DOHH2 (cell line): ENCODE measurements around the gene SPINT2.

Source experiments
- H3F3A ChIP-seq: fragments of 200-600 bp; sonication (generic), shearing (Covaris generic); 2 replicates; pipeline ENCODE4 v1.6.0; 2016; ENCODE audit warnings: antibody characterized with exemption, mild to moderate bottlenecking; ENCODE audit not compliant: control insufficient read depth, insufficient read depth
- H3K27ac ChIP-seq: fragments of 200-600 bp; sonication (generic); 2 replicates; pipeline ENCODE4 v1.5.1; 2014; ENCODE audit warnings: low read depth, mild to moderate bottlenecking, low read length, moderate library complexity
- H3K27me3 ChIP-seq: fragments of 200-600 bp; sonication (generic); 2 replicates; pipeline ENCODE4 v1.6.1; 2014; ENCODE audit warnings: mild to moderate bottlenecking, low read length, mixed read lengths; ENCODE audit not compliant: control insufficient read depth
- H3K36me3 ChIP-seq: fragments of 200-600 bp; sonication (generic); 2 replicates; pipeline ENCODE4 v1.6.1; 2014; ENCODE audit warnings: mild to moderate bottlenecking, low read length, moderate library complexity, mixed read lengths; ENCODE audit not compliant: control insufficient read depth
- H3K4me1 ChIP-seq: fragments of 200-600 bp; sonication (generic); 2 replicates; pipeline ENCODE4 v1.6.1; 2014; ENCODE audit warnings: mild to moderate bottlenecking, low read length, mixed read lengths; ENCODE audit not compliant: control insufficient read depth
- H3K4me2 ChIP-seq: fragments of 200-600 bp; sonication (generic); 2 replicates; pipeline ENCODE4 v1.6.0; 2014; ENCODE audit warnings: mild to moderate bottlenecking, low read length, moderate library complexity
- H3K4me3 ChIP-seq: fragments of 200-600 bp; sonication (generic); 2 replicates; pipeline ENCODE4 v1.5.1; 2014; ENCODE audit warnings: mild to moderate bottlenecking, low read length, mixed read lengths
- H3K79me2 ChIP-seq: fragments of 200-600 bp; sonication (generic); 2 replicates; pipeline ENCODE4 v1.6.1; 2014; ENCODE audit warnings: mild to moderate bottlenecking, low read length, mixed read lengths; ENCODE audit not compliant: control insufficient read depth
- H3K9me2 ChIP-seq: fragments of 200-600 bp; sonication (generic); replicated peaks from 2 replicates; pipeline ENCODE4 v1.6.1; 2014; ENCODE audit warnings: mild to moderate bottlenecking, low read length, mixed read lengths; ENCODE audit not compliant: control insufficient read depth
- H3K9me3 ChIP-seq: fragments of 200-600 bp; sonication (generic); 2 replicates; pipeline ENCODE4 v1.6.1; 2014; ENCODE audit warnings: antibody characterized with exemption, low read length, mixed read lengths; ENCODE audit not compliant: control insufficient read depth, insufficient read depth
- H4K20me1 ChIP-seq: fragments of 200-600 bp; sonication (generic); 2 replicates; pipeline ENCODE4 v1.6.0; 2014; ENCODE audit warnings: low read depth, mild to moderate bottlenecking, antibody characterized with exemption, low read length, moderate library complexity; ENCODE audit not compliant: control insufficient read depth, insufficient read depth
- CTCF ChIP-seq: fragments of 200-600 bp; sonication (generic); IDR thresholded peaks from one replicate; pipeline ENCODE4 v1.5.1; 2014; ENCODE audit warnings: antibody characterized with exemption, mild to moderate bottlenecking, low read depth, low read length; ENCODE audit not compliant: poor library complexity, severe bottlenecking
- EZH2phosphoT487 ChIP-seq: fragments of 200-600 bp; sonication (generic); IDR thresholded peaks from 2 replicates; pipeline ENCODE4 v1.6.1; 2017; ENCODE audit warnings: borderline replicate concordance, mild to moderate bottlenecking, antibody characterized with exemption, low read length, moderate library complexity, mixed read lengths

SPINT2 gene

DNA sequence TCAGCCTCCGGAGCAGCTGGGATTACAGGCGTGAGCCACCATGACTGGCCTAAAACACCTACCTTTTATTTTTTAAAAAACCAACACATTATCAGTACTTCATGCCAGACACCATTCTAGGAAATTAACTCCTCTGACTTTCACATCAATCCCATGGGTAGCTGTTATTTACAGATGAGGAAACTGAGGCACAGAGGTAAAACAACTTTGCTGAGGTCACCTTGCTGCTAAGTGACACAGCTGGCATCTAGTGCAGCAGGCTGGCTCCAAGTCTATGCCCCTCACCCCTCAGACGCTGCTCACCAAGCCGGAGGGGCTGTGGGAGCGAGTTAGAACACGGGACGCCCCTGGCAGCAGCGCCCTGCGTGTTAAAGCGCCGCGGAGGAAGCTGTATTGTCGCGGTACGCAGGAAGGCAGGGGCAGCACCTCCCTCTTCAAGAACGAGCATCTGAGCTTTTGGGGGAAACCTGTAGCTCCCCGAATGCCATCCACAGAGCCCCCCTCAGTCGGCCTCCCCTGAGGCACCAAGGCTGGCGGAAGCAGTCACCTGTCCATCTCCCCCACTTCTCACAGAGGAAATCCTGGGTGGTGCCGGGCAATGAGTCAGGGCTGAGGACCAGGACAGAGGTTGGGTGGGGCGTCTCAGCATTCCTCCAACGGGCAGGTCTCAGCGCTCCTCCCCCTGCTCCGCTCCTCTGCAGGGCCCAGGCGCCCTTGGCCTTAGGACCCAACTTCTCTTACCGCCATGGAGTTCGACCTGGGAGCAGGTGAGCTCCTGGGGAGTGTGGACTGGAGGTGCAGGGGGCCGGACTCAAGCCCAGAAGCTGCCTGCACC, 39.4 kb downstream of the SPINT2 start, which contains the start of gene C19orf33:
Gene C19orf33, plus strand, starts transcription at position 735 of the 835 bp plus-strand sequence. Its CDS starts 11 bp downstream, at position 746.
- no peaks in the 10 kb centered on the region for H3K9me3 ChIP-seq
- H3K79me2 ChIP-seq, result no peaks in the 10 kb centered on the region
- no peaks in the 10 kb centered on the region for H3K4me1 ChIP-seq
- no peak within 1 kb of the TSS for H3K4me3 ChIP-seq
- no peak for TF ChIP-seq CTCF
- no peak for TF ChIP-seq EZH2phosphoT487
- H3K27me3 ChIP-seq, result no peaks in the 10 kb centered on the region
- no peaks in the 10 kb centered on the region for H4K20me1 ChIP-seq
- H3K9me2 ChIP-seq, result no peaks in the 10 kb centered on the region
- H3K4me2 ChIP-seq, result no peak within 1 kb of the TSS
- peaks cover 4% of the 10 kb centered on the region; the same call in 1 of the 2 replicates for H3K36me3 ChIP-seq
- no peaks in the 10 kb centered on the region for H3F3A ChIP-seq
- no peak within 1 kb of the TSS for H3K27ac ChIP-seq

- Histone ChIP-seq H3K9me3 (no peaks in the 10 kb centered on the region), H3K4me3 (no peak overlapping the region), H3K36me3 (peaks cover 4% of the 10 kb centered on the region; the same call in 1 of the 2 replicates), H4K20me1 (no peaks in the 10 kb centered on the region), H3K27me3 (no peaks in the 10 kb centered on the region), H3K9me2 (no peaks in the 10 kb centered on the region), H3F3A (no peaks in the 10 kb centered on the region), H3K4me1 (no peaks in the 10 kb centered on the region), H3K79me2 (no peaks in the 10 kb centered on the region), H3K4me2 (no peak overlapping the region), H3K27ac (no peak overlapping the region)
- TF ChIP-seq CTCF, result no peak
- no peak for TF ChIP-seq EZH2phosphoT487
These were observed 40.0 kb downstream of the SPINT2 start for GRCh38 chr19:38304352-38304865.

GRCh38 chr19:38304866-38305429, 40.6 kb downstream of the SPINT2 start:
- no peaks in the 10 kb centered on the region for H3F3A ChIP-seq
- H3K4me3 ChIP-seq, result no peak overlapping the region
- no peak for TF ChIP-seq EZH2phosphoT487
- no peak for TF ChIP-seq CTCF
- no peaks in the 10 kb centered on the region for H3K9me3 ChIP-seq
- H3K36me3 ChIP-seq, result peaks cover 4% of the 10 kb centered on the region; the same call in 1 of the 2 replicates
- H3K4me1 ChIP-seq, result no peaks in the 10 kb centered on the region
- no peaks in the 10 kb centered on the region for H4K20me1 ChIP-seq
- H3K27me3 ChIP-seq, result no peaks in the 10 kb centered on the region
- H3K9me2 ChIP-seq, result no peaks in the 10 kb centered on the region
- no peak overlapping the region for H3K27ac ChIP-seq
- no peak overlapping the region for H3K4me2 ChIP-seq
- H3K79me2 ChIP-seq, result no peaks in the 10 kb centered on the region
